B cell (primary cell): ENCODE measurements around the gene IL12B. TPM values are rescaled to one million over a fixed set of nuclear protein-coding genes. Genes with fewer than 3 reads are reported as not detected.

Experiments
- ATAC-seq: fragments of 200-7000 bp; cut with Tn5 transposase; one replicate; pipeline ENCODE4 v1.10.0; 2021; ENCODE audit warnings: low read depth, mild to moderate bottlenecking, moderate number of reproducible peaks, moderate library complexity
- CTCF ChIA-PET: fragments of 350-600 bp; sonication (Branson Sonifier 250); formaldehyde crosslinking; loops from one replicate; lab custom pipeline; 2021; ENCODE audit warnings: antibody characterized with exemption, inconsistent platforms; lab: Charles Lee
- POLR2A ChIA-PET: fragments of 350-600 bp; sonication (Branson Sonifier 250); formaldehyde crosslinking; loops from one replicate; lab custom pipeline; 2021; ENCODE audit warnings: antibody characterized with exemption; lab: Charles Lee
- DNase-seq: peaks from one replicate; pipeline ENCODE4 v3.0.0; 2013
- H2AFZ ChIP-seq: 2 replicates; pipeline ENCODE4 v1.6.1; 2012; ENCODE audit warnings: mild to moderate bottlenecking, low read depth, low read length; ENCODE audit not compliant: insufficient read depth, poor library complexity, severe bottlenecking
- H3K27ac ChIP-seq, 2 donors: 1 replicate in 1 of 2; 2 replicates in 1 of 2; pipeline ENCODE4 v1.5.1; 2012 to 2013; ENCODE audit warnings: low read length in 2 of 2, mild to moderate bottlenecking in 2 of 2, moderate library complexity in 1 of 2
- H3K27me3 ChIP-seq, 4 experiments: fragments of 200-600 bp in 1 of 4; sonication (generic) in 1 of 4; replicated peaks in 1 of 4; 1 replicate in 2 of 4; 2 replicates in 2 of 4; pipeline versions ENCODE4 v1.6.1 to v1.7.0; 2013 to 2016; ENCODE audit warnings: low read length in 3 of 4, mild to moderate bottlenecking in 2 of 4, mixed read lengths in 1 of 4, moderate library complexity in 1 of 4; ENCODE audit not compliant: insufficient read depth in 4 of 4, control insufficient read depth in 3 of 4; ENCODE audit errors: control extremely low read depth in 1 of 4
- H3K36me3 ChIP-seq, 2 experiments: replicated peaks in 1 of 2; 1 replicate in 1 of 2; 2 replicates in 1 of 2; pipeline versions ENCODE4 v1.6.1 to v1.7.1; 2013; ENCODE audit warnings: low read length in 1 of 2; ENCODE audit not compliant: insufficient read depth in 2 of 2, control insufficient read depth in 1 of 2; ENCODE audit errors: control extremely low read depth in 1 of 2, extremely low read depth in 1 of 2
- H3K4me1 ChIP-seq, 2 donors: fragments of 200-600 bp in 1 of 2; sonication (generic) in 1 of 2; 1 replicate in 1 of 2; 2 replicates in 1 of 2; pipeline versions ENCODE4 v1.5.1 to v1.6.1; 2013 to 2017; ENCODE audit warnings: low read length in 2 of 2; ENCODE audit not compliant: control insufficient read depth in 2 of 2, insufficient read depth in 2 of 2
- H3K4me2 ChIP-seq: replicated peaks from 2 replicates; pipeline ENCODE3; 2012; ENCODE audit warnings: mild to moderate bottlenecking, low read depth, low read length; ENCODE audit not compliant: poor library complexity, severe bottlenecking
- H3K4me3 ChIP-seq, 5 experiments: fragments of 200-600 bp in 1 of 5; sonication (generic) in 1 of 5; 1 replicate in 3 of 5; 2 replicates in 2 of 5; pipeline versions ENCODE4 v1.5.1 to v1.7.0; 2011 to 2016; ENCODE audit warnings: low read length in 4 of 5, mild to moderate bottlenecking in 4 of 5, low read depth in 2 of 5, control low read depth in 1 of 5, moderate library complexity in 1 of 5; ENCODE audit not compliant: insufficient read depth in 1 of 5; ENCODE audit errors: control extremely low read depth in 1 of 5, extremely low read depth in 1 of 5
- H3K79me2 ChIP-seq: fragments of 200-600 bp; sonication (generic); one replicate; pipeline ENCODE4 v1.6.0; 2016; ENCODE audit warnings: low read length; ENCODE audit not compliant: control insufficient read depth, insufficient read depth
- H3K9ac ChIP-seq: fragments of 200-600 bp; sonication (generic); 2 replicates; pipeline ENCODE4 v1.6.1; 2017; ENCODE audit warnings: mild to moderate bottlenecking, low read length, moderate library complexity
- H3K9me3 ChIP-seq, 3 donors: one replicate each; pipeline versions ENCODE4 v1.6.1 to v1.7.1; 2013; ENCODE audit warnings: low read length in 2 of 3; ENCODE audit not compliant: control insufficient read depth in 2 of 3, insufficient read depth in 1 of 3; ENCODE audit errors: control extremely low read depth in 1 of 3
- H4K20me1 ChIP-seq: 2 replicates; pipeline ENCODE4 v1.6.0; 2012; ENCODE audit warnings: mild to moderate bottlenecking, low read length; ENCODE audit not compliant: insufficient read depth, control insufficient read depth, poor library complexity, severe bottlenecking
- H3K27ac Mint-ChIP-seq: one replicate; pipeline ENCODE4 v1.8.0; 2021; ENCODE audit warnings: mixed read lengths
- H3K27me3 Mint-ChIP-seq: one replicate; pipeline ENCODE4 v1.8.0; 2021; ENCODE audit warnings: mixed read lengths
- H3K4me1 Mint-ChIP-seq: one replicate; pipeline ENCODE4 v1.8.0; 2021; ENCODE audit warnings: mixed read lengths
- H3K4me3 Mint-ChIP-seq: one replicate; pipeline ENCODE4 v1.8.0; 2021; ENCODE audit warnings: mixed read lengths
- H3K9me3 Mint-ChIP-seq: one replicate; pipeline ENCODE4 v1.8.0; 2022; ENCODE audit warnings: mixed read lengths; ENCODE audit not compliant: insufficient read depth
- CTCF ChIP-seq: fragments of 200-600 bp; IDR thresholded peaks from one replicate; pipeline ENCODE4 v1.8.0; 2022; ENCODE audit warnings: antibody characterized with exemption, mild to moderate bottlenecking
- EZH2 ChIP-seq: IDR thresholded peaks from 2 replicates; pipeline ENCODE4 v1.6.1; 2012; ENCODE audit warnings: borderline replicate concordance, low read depth, mild to moderate bottlenecking, moderate library complexity, low read length; ENCODE audit not compliant: insufficient read depth, poor library complexity, severe bottlenecking
- WGBS: methylation state at CpG from one replicate; pipeline ENCODE4 v1.1.5; 2013; ENCODE audit warnings: missing lambda C conversion rate; ENCODE audit not compliant: insufficient coverage; 5-methylcytosine and 5-hydroxymethylcytosine counted together
- intact Hi-C: fragments of 100-400 bp; cut with micrococcal nuclease; formaldehyde crosslinking; loops from one replicate; pipeline ENCODE4 v1.10.0; 2022
- polyA plus RNA-seq: library from polyadenylated mRNA; depleted of rRNA; stranded (reverse); fragments of >200 nt; gene quantifications from 2 replicates; pipeline ENCODE4 v1.2.3, GENCODE V29; 2012
- total RNA-seq, 2 donors: library from RNA; stranded (reverse); fragments of 120-200 nt in 1 of 2; gene quantifications; 1 replicate in 1 of 2; 2 replicates in 1 of 2; pipeline versions ENCODE4 v1.2.3 to v1.2.4, GENCODE V29; 2013 to 2022

IL12B gene
- total and polyA plus RNA-seq, 2 donors (not counting 1 experiment from before 2014, with no cell fraction given): 0.15 to 0.17 TPM

GRCh38 chr5:159324986-159325385, 5.3 kb downstream of the IL12B start:
- Histone ChIP-seq H3K4me3 (no peak overlapping the region), H3K36me3 (no peaks in the 10 kb centered on the region), H3K4me1 (no peaks in the 10 kb centered on the region), H4K20me1 (no peaks in the 10 kb centered on the region), H3K79me2 (no peaks in the 10 kb centered on the region), H3K9ac (no peak overlapping the region), H3K4me2 (no peak overlapping the region), H3K9me3 (no peaks in the 10 kb centered on the region), H3K27me3 (peaks cover 0 to 2% (median 0%) of the 10 kb centered on the region in 4 experiments), H3K27ac (no peak overlapping the region), H2AFZ (no peak overlapping the region)
- ChIA-PET CTCF (interaction anchor here (1.3 to 1.5 kb wide), 2 partner anchors 14 to 21 kb away, joined by 4 to 5 read pairs; no protein-coding TSS in a partner anchor), POLR2A (no interaction called here)
- H3K27me3 Mint-ChIP-seq: peaks cover 4% of the 10 kb centered on the region
- no peaks in the 10 kb centered on the region for H3K9me3 Mint-ChIP-seq
- ATAC-seq (no peak), DNase-seq (no peak)
- H3K27ac Mint-ChIP-seq: no peak overlapping the region
- peaks cover 1% of the 10 kb centered on the region for H3K4me1 Mint-ChIP-seq
- intact Hi-C loops: no loop called here
- WGBS: 95% methylated on average over 4 of the region's 4 CpGs
- no peak overlapping the region for H3K4me3 Mint-ChIP-seq
- TF ChIP-seq CTCF (no peak), EZH2 (no peak)

DNA sequence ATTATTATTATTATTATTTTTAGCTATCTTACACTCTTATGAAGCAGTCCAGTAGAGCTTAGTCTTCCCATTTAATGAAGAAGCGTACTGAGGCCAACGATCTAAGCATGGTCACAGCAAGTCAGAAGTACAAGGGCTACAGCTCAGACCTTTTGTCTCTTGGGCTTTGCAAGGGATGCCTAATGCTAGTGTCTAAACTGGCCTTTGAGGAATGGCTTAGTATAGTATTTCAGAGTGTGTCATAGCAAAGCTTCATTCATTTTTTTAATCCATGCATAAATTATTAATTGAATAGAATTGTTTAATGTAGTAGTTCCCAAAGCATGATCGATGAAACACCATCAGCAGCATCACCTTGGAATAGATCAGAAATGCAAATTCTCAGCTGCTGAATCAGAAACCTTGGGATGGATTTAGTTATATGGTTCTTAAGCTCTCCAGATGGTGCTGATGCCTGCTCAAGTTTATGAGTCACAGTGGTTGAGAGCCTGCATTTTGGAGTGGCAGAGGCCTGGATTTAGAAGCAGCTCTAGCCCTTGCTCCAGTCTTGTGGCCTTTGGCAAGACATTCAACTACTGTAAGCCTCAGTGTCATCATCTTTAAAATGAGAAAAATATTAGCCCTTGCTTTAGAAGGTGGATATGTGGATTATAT, 6.1 kb downstream of the IL12B start:
- H3K9me3 ChIP-seq: no peaks in the 10 kb centered on the region
- intact Hi-C loops: no loop called here
- DNase-seq (no peak), ATAC-seq (no peak)
- H2AFZ ChIP-seq: no peak overlapping the region
- no peaks in the 10 kb centered on the region for H3K36me3 ChIP-seq
- ChIA-PET POLR2A (interaction anchor here (0.5 kb wide), 1 partner anchor 89 kb away, joined by 6 read pairs; no protein-coding TSS in a partner anchor), CTCF (interaction anchor here (1.2 to 1.5 kb wide), 6 partner anchors 10 to 167 kb away, joined by 3 to 5 read pairs (median 3); no protein-coding TSS in a partner anchor)
- H3K4me3 ChIP-seq: no peak overlapping the region
- WGBS: 94% methylated on average over 3 of the region's 3 CpGs
- no peak overlapping the region for H3K27ac ChIP-seq
- H3K4me2 ChIP-seq: no peak overlapping the region
- no peak for TF ChIP-seq EZH2
- no peak for TF ChIP-seq CTCF
- Mint-ChIP-seq H3K27ac (no peak overlapping the region), H3K4me3 (no peak overlapping the region), H3K9me3 (no peaks in the 10 kb centered on the region), H3K27me3 (peaks cover 4% of the 10 kb centered on the region), H3K4me1 (no peaks in the 10 kb centered on the region)
- peaks cover 0 to 2% (median 0%) of the 10 kb centered on the region in 4 experiments for H3K27me3 ChIP-seq
- H3K4me1 ChIP-seq: no peaks in the 10 kb centered on the region
- no peaks in the 10 kb centered on the region for H4K20me1 ChIP-seq
- H3K9ac ChIP-seq: no peak overlapping the region
- no peaks in the 10 kb centered on the region for H3K79me2 ChIP-seq
